ENCODE data around the gene THNSL1. TPM values are rescaled to one million over a fixed set of nuclear protein-coding genes. Genes with fewer than 3 reads are reported as not detected.

THNSL1 gene
- total and polyA plus RNA-seq, 2 of the 8 experiments (the other 6 are each of a cell fraction or from before 2014, with no cell fraction given): 1.4 to 3.1 TPM

DNA sequence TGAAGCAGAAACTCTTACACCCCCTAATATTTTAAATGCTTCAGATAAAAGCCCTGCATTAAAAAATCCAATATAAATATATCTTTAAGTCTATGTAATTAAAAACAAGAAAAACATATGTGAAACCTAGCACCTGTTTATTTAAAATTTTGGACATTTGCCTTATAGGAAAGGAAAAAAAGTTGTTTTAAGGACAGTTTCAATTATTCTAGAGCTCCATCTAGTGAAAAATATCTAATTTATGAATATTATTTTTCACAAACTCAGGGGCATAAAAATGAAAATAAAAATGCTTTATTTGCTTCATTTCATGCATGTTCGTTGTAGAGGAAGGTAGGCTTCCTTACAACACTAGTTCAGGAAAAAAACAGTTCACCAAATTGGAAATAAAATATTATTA lies 26.5 kb upstream of the THNSL1 start (continued):
- TF ChIP-seq, protein P1, sequence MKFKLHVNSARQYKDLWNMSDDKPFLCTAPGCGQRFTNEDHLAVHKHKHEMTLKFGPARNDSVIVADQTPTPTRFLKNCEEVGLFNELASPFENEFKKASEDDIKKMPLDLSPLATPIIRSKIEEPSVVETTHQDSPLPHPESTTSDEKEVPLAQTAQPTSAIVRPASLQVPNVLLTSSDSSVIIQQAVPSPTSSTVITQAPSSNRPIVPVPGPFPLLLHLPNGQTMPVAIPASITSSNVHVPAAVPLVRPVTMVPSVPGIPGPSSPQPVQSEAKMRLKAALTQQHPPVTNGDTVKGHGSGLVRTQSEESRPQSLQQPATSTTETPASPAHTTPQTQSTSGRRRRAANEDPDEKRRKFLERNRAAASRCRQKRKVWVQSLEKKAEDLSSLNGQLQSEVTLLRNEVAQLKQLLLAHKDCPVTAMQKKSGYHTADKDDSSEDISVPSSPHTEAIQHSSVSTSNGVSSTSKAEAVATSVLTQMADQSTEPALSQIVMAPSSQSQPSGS (IDR thresholded peaks at IDR 0.05; ENCODE audit: low read length): no peak
